DMS114 treated with DMSO at 0.1 percent for 48 hours (cell line): Measurements from ENCODE around the gene ZBTB34.

Experiments
- DNase-seq: peaks from one replicate; lab custom pipeline; 2025; ENCODE audit not compliant: unreplicated experiment; lab: John Stamatoyannopoulos, UW

Gene ZBTB34

DNA sequence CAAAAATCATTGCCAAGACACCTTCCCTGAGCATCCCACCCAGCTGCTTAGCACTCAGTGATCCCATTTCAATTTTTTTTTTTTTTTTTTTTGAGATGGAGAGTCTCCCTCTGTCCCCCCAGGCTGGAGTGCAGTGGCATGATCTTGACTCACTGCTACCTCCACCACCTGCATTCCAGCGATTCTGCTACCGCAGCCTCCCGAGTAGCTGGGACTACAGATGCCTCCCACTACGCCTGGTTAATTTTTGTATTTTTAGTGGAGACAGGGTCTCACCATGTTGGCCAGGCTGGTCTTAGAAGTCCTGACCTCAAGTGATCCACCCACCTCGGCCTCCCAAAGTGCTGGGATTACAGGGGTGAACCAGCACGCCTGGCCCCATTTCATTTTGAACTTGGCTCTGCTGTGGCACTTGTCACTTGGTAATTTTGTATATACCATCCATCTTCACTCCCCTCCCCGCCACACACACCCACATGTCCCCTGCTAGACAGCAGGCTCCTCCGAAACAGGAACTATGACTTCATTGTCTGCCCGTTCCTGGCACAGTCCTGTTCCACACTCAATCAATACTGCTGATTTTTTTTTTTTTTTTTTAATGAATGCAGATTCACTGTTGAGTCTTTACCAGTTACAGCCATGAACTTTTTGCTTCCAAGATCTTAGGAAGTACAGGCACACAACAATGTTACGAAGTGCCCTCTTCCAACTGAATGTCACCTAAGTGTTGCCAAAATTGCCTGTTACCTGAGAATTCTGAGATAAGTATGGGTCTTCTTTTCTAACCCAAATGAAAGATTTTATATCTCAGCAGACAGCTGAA, 17.3 kb upstream of the ZBTB34 start:
- DNase-seq, result no peak

- DNase-seq, result no peak
These were observed 16.4 kb upstream of the ZBTB34 start for GRCh38 chr9:126844085-126844484.

GRCh38 chr9:126847051-126847450, 13.4 kb upstream of the ZBTB34 start:
- no peak for DNase-seq

GRCh38 chr9:126849591-126850225, 10.7 kb upstream of the ZBTB34 start:
- no peak for DNase-seq

GRCh38 chr9:126851286-126851880, 9.1 kb upstream of the ZBTB34 start:
- no peak for DNase-seq

GRCh38 chr9:126852086-126852688, 8.3 kb upstream of the ZBTB34 start:
- no peak for DNase-seq

DNA sequence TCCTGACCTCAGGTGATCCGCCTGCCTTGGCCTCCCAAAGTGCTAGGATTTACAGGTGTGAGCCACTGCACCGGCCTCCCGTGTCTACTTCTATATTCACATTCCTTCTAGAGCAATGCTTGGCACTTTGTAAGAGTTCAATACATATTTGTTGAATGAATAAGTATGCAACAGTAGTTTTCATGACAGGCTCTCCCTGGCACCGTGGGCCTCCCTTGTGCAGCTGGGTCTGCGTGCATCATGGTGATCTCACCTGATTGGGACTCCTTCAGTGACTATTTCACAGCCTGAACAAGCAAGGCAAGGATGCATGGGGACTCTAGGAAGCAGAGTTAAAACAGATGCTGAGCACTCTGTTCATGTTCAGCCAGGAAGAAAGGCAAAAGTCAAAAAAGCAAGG, 6.8 kb upstream of the ZBTB34 start:
- no peak for DNase-seq

DNA sequence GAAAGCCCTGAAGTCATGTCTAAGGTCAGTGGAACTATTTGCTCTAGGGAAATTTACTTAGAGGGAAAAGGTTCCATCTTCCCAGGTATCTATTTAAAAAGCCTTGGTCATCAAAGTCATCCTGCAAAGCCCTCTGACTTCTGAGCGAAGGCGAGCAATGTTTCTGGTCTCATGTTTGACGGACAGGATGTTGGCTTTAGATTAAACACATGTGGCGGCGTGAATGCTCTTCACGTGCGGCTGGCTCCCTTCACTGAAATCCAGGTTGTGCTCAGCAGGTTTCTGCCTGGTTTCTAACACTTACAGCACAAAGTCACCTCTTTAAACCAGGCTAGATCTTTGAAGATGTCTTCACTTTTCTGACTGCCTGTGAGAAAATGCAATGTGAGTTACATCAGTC, 5.7 kb upstream of the ZBTB34 start:
- DNase-seq, result no peak

- DNase-seq, result no peak
These were observed 4.0 kb upstream of the ZBTB34 start for GRCh38 chr9:126856326-126856877.

DNA sequence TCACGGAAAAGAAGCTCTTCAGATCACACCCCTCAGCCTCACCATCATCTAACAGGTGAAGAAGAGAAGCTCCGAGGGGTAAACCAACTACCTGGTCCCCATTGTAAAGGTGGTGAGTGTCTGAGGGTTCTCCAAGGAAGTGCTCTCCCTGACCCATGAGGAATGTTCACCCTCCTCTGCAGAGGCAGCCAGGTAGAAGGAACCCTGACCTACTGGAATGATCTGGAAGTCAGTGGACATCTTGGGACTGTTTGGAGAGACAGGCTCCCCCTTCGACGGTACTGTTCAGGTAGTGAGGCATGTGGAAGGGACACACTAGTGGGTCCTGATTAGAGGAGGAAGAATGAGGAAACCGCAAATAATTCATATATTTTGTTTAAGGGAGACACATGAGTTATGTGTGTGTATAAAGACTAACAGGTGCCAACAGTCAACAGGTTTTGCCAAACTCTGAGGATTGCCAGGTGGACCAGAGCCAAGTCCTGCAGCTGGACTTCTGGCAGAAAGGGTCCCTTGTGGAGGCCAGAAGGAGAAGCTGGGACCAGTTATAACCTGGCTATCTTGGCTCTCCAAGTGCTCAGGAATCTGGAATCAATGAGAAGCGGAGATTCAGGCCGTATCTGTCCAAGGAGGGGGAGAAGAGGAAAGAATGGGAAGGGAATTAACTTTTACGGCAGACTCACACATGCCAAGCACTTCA, 3.0 kb upstream of the ZBTB34 start:
- DNase-seq, result no peak

GRCh38 chr9:126859111-126859510, 1.3 kb upstream of the ZBTB34 start:
- no peak for DNase-seq

DNA sequence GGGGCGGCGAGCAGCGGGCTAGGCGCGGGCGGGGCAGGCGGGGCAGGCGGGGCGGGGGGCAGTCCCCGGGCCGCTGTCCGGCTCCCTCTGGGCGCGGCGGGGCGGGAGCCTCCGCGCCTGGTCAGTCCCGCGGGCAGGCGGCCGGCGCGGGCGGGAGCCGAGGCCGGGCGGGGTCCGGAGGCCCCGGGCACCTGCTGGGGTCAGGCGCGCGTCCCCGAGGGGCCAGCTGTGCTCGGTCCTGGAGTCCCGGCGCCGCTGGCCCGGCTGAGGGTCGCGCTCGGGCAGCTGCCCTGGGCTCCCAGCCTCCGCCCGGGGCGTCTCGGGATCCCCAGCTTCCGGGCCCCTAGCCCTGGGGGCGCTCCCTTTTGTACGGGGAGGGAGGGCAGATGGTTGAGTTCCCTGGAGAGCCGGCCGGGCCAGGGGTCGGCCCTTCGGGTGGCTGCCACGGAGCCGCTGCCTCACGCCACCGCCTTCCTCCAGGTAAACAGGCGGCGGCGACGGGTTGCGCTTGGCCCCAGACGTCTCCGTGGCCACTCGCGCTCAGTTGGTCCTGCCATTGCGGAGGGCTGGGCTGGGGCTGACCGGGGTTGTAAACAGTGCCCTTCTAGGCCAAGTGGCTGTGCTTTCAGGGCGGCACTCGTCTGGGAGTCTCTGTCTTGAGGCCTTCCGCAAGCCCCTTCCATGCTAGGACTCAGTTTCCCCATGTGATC, 473 bp downstream of the ZBTB34 start:
- DNase-seq, result no peak

DNA sequence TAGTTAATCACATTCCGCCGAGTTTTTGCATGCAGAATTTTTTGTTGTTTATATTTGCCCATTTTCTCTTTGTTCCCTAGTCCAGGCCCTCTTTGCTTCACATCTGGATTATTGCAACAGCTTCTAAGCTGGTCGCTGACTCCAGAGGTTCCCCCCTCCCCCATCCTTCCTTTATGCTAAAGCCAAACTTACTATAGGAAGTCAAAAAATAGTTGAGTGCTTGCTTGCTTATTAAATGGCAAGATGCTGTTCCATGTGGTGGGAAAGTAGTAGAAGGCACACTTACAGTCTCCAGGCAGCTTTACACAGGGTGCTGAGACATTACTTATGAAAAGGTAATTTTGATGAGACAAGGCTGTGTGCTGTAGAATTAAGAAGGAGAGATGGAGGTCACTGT, 1.3 kb downstream of the ZBTB34 start:
- DNase-seq, result no peak

DNA sequence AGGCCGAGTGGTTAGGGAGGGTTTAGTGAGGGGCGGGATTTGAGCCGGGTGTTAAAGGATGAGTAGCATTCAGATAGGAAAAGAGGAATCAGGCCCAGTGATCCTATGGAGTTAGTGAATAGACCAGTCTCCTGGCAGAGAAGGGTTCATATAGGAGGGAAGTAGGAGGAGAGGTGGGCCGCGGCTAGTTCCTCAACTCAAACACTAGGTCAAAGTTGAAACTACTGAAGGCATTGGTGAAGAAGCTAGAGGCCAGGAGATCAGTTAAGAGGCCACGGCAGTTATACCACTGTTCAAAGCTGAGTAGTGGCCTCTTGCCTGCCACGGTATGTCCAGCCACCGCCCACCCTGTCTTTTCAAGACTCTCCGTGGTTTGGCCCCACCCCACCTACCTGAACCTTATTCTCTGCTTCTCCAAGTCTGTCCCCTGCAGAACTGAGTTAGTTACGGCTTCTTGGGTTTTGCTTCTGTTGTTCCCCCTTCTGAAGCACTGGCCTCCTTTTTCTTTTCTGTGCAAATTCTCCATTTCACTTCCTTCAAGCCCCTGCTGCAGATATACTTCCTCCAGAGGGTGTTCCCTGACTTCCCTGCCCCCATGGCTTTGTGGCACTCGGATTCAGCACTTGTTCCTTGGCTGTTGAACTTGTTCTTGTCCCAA, 1.8 kb downstream of the ZBTB34 start:
- DNase-seq, result no peak

GRCh38 chr9:126864771-126865170, 4.3 kb downstream of the ZBTB34 start:
- no peak for DNase-seq

DNA sequence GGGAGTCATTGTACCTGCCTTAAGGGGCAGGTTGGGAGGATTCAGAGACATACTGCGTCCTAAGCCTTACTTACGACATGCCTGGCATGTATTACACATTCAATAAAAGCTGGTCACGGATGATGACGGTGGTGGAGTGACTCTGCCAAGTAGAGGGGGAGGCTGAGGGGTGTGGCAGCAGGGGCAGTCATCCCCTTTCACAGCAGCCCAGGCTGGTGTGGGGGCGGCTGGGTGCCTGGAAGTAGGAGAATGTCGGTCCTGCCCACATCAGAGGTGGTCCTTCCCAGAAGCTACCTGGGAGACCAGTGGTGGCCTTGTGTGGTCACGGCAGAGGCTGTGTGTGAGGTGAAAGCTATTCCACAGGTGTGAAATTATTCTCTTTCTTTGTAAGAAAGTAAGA, 8.9 kb downstream of the ZBTB34 start:
- no peak for DNase-seq

GRCh38 chr9:126872516-126872915, 12.1 kb downstream of the ZBTB34 start:
- DNase-seq, result no peak

DNA sequence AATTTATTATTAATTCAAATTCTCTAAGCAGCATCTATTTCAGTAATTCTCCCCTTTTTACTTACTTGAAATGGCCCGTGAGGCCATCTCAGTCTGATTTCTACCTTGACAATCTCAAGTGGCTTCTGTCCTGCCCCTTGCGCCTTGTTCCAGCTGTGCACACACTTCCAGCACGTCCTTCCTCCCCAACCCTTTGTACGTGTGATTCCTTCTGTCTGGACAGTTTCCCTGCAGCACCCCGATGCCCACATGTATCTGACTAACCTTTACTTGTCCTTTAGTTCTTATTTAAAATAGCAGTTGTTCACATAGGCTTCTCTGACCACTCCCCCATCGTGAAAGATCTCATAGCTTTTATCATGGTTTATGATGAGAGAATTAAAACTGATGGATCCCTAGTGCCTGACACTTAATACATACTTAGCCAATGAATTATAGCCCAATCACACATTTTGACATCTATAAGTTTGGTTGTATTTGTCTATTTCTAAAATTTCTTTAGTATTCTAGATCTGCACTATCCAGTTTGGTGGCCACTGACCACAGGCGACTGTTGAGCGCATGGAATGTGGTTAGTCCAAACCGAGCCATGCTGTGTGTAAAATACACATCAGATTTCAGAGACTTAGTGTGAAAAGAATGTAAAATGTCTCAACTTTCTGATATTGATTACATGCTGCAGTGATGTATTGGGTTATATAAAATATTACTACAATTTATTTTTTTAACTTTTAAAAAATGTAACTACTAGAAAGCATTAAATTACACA, 14.3 kb downstream of the ZBTB34 start:
- no peak for DNase-seq
